Cardiac muscle cell (in vitro differentiated cells and primary cell): ENCODE measurements around the gene FAM237B. TPM values are rescaled to one million over a fixed set of nuclear protein-coding genes. Genes with fewer than 3 reads are reported as not detected.
A peak's percentile ranks its signal among the peaks of the same experiment; 100 is the strongest.

Source experiments
- DNase-seq, 2 donors: peaks; one replicate each; pipeline versions ENCODE4 v3.0.0 to v3.0.0-alpha.2; 2010 to 2017; ENCODE audit warnings: low read depth in 1 of 2, low spot score in 1 of 2
- H3K27ac ChIP-seq: fragments of 200-600 bp; sonication (generic); 2 replicates; pipeline ENCODE4 v1.5.1; 2016
- H3K27me3 ChIP-seq: fragments of 200-600 bp; sonication (generic); 2 replicates; pipeline ENCODE4 v1.6.0; 2016; ENCODE audit warnings: control low read depth
- H3K36me3 ChIP-seq: fragments of 200-600 bp; sonication (generic); 2 replicates; pipeline ENCODE4 v1.5.1; 2016; ENCODE audit warnings: control low read depth
- H3K4me1 ChIP-seq: fragments of 200-600 bp; sonication (generic); 2 replicates; pipeline ENCODE4 v1.8.1; 2017; ENCODE audit warnings: low read depth, mild to moderate bottlenecking, mixed run types
- H3K4me3 ChIP-seq: fragments of 200-600 bp; sonication (generic); 2 replicates; pipeline ENCODE4 v1.5.1; 2016; ENCODE audit warnings: mild to moderate bottlenecking
- H3K9me3 ChIP-seq: fragments of 200-600 bp; sonication (generic); 2 replicates; pipeline ENCODE4 v1.5.1; 2017; ENCODE audit warnings: low read depth, mild to moderate bottlenecking, control low read depth
- polyA plus RNA-seq: library from polyadenylated mRNA; unstranded; fragments of >200 nt; fragmentation: Nextera tagmentation; extraction: Ambion mirVana; gene quantifications from 2 replicates; pipeline ENCODE4 v1.2.1, GENCODE V29; 2016
- total RNA-seq: library from RNA; depleted of rRNA; stranded (reverse); fragments of >200 nt; gene quantifications from 2 replicates; pipeline ENCODE4 v1.2.3, GENCODE V29; 2016
- TF ChIP-seq, protein P1 (sequence below): IDR thresholded peaks from 2 replicates; pipeline ENCODE4 v1.5.1; 2012; ENCODE audit warnings: low read depth, mild to moderate bottlenecking, low read length

Gene FAM237B
- total and polyA plus RNA-seq, 2 experiments from 2014 or later = not detected

DNA sequence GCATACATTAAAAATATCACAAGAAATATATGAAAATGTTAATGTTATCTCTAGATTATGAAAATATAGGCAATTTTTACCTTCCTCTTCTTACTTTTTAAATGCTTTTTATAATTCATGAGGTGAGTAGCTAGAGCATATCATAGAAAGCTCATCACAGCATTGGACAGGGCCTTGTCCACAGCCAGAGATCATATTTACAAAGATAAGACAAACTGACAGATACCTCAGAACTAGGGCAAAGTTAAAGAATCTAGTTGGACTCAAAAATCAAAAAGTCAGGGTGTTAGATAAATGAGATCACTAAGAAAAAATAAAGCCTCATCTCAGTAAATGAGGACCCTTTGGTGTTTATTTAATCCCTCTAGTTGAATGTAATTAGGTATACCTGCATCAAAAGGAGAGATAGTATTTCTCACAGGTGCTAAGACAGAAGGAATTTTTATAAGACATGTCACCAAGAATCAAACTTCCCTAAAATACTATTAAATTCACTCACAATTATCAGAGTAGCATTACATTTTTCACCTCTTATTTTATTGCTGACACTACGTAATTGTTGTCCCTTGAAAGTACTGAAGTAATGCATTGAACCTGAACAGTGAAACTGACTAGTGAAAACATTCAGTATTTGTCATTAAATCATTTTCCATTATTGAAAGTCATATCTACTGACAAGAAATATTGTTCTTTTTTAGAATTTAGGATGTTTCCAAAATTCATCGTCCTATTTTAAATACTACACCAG is 50.5 kb downstream of the FAM237B start:
- Histone ChIP-seq H3K4me1 (no peaks in the 10 kb centered on the region), H3K9me3 (no peaks in the 10 kb centered on the region), H3K27ac (no peak overlapping the region), H3K36me3 (no peaks in the 10 kb centered on the region), H3K4me3 (no peak overlapping the region), H3K27me3 (no peaks in the 10 kb centered on the region)
- TF ChIP-seq, protein P1, sequence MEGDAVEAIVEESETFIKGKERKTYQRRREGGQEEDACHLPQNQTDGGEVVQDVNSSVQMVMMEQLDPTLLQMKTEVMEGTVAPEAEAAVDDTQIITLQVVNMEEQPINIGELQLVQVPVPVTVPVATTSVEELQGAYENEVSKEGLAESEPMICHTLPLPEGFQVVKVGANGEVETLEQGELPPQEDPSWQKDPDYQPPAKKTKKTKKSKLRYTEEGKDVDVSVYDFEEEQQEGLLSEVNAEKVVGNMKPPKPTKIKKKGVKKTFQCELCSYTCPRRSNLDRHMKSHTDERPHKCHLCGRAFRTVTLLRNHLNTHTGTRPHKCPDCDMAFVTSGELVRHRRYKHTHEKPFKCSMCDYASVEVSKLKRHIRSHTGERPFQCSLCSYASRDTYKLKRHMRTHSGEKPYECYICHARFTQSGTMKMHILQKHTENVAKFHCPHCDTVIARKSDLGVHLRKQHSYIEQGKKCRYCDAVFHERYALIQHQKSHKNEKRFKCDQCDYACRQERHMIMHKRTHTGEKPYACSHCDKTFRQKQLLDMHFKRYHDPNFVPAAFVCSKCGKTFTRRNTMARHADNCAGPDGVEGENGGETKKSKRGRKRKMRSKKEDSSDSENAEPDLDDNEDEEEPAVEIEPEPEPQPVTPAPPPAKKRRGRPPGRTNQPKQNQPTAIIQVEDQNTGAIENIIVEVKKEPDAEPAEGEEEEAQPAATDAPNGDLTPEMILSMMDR = no peak
- DNase-seq = no peak

DNA sequence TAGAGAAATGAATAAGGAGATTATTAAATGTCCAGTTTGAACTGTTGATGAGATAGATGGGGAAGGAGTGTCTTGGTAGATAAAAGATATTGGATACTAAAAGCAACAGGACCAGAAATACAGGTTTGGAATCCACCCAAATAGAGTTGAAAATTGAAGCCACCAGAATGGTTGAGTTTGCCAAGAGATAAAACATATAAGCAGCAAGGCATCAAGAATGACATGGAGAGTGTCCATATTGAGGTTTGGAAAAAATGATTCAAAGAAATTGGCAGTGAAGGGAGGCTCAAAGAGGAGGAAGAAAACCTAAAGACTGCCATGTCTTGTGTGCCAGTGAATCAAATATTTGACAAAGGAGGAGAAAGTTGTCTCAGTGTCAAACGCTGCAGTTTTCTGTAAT is 51.9 kb downstream of the FAM237B start:
- Histone ChIP-seq H3K4me1 (no peaks in the 10 kb centered on the region), H3K27ac (no peak overlapping the region), H3K9me3 (no peaks in the 10 kb centered on the region), H3K36me3 (no peaks in the 10 kb centered on the region), H3K4me3 (no peak overlapping the region), H3K27me3 (no peaks in the 10 kb centered on the region)
- DNase-seq = peak in 1 of 2 donors; percentile 17
- TF ChIP-seq, protein P1 = no peak

DNA sequence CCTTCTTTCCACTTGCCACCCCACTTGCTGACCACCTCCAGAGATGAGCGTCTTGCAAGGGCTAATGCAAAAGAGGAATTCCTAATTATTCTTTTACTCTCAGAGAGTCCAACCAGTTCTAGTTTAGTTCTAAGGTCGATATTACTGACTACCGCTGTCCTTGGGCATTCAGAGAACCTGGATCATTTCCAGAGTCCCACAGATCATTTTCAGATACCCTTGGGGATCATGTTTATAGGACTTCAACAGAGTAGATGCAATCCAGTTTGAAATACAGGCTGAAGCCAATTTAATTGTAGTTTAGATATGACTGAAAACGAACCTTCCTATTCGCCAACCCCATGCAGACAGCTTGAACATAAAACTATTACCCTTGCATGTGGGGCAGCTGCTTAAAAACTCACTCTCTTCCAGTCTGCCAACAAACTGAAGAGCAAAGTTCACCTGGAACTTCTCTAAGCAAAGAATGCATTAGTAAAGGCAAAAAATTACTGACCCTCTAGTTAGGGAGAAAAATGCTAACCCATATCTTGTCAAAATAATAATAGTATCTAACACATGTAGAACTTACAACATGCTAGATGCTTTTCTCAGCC is 53.7 kb downstream of the FAM237B start:
- no peaks in the 10 kb centered on the region for H3K4me1 ChIP-seq
- H3K9me3 ChIP-seq = no peaks in the 10 kb centered on the region
- H3K27me3 ChIP-seq = no peaks in the 10 kb centered on the region
- H3K27ac ChIP-seq = no peak overlapping the region
- TF ChIP-seq, protein P1 = no peak
- no peak for DNase-seq
- H3K4me3 ChIP-seq = no peak overlapping the region
- no peaks in the 10 kb centered on the region for H3K36me3 ChIP-seq

DNA sequence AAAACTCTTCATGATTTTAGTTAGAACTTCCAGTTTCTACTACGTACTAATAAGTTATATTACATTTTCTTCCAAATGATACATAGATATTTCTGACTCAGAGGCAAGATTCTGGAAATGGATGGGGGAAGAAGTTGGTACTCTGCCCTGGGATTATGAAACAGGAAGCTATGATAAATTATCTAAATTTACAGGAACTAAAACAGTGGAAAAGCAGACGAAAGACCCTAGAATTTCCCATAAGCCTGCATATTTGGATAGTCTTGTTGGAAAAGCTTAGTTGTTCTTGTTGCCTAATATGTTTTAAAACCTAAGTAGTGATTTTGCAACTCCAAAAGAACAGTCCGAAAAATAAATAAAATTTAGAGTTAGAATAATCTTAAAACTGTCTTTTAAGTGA is 54.3 kb downstream of the FAM237B start:
- Histone ChIP-seq H3K27ac (no peak overlapping the region), H3K4me1 (no peaks in the 10 kb centered on the region), H3K9me3 (no peaks in the 10 kb centered on the region), H3K36me3 (no peaks in the 10 kb centered on the region), H3K27me3 (no peaks in the 10 kb centered on the region), H3K4me3 (no peak overlapping the region)
- peak in 1 of 2 donors; percentile 94 for DNase-seq
- TF ChIP-seq, protein P1 = no peak

Other genes starting within 250 kb of the FAM237B start
- gene STEAP1, start 166.8 kb downstream of the FAM237B start, total RNA-seq = not detected in 2 replicates
- not detected in 2 replicates for gene STEAP1, start 166.8 kb downstream of the FAM237B start, polyA plus RNA-seq
- gene STEAP2, start 109.6 kb downstream of the FAM237B start, total RNA-seq = 2.9 and 3.4 TPM in 2 replicates
- 2.0 and 2.1 TPM in 2 replicates for gene STEAP2, start 109.6 kb downstream of the FAM237B start, polyA plus RNA-seq
- 4.3 and 19.2 TPM in 2 replicates for gene CFAP69, start 76.1 kb downstream of the FAM237B start, total RNA-seq
- gene CFAP69, start 76.1 kb downstream of the FAM237B start, polyA plus RNA-seq = 2.5 and 3.9 TPM in 2 replicates
- 5.4 and 5.5 TPM in 2 replicates for gene GTPBP10, start 25.4 kb upstream of the FAM237B start, total RNA-seq
- gene GTPBP10, start 25.4 kb upstream of the FAM237B start, polyA plus RNA-seq = 11.2 and 12.7 TPM in 2 replicates
- gene CLDN12, start 82.2 kb upstream of the FAM237B start, total RNA-seq = 24.6 and 25.8 TPM in 2 replicates
- gene CLDN12, start 82.2 kb upstream of the FAM237B start, polyA plus RNA-seq = 23.7 and 31.8 TPM in 2 replicates
- not detected in 2 replicates for gene PTTG1IP2, start 148.3 kb upstream of the FAM237B start, total RNA-seq
- gene PTTG1IP2, start 148.3 kb upstream of the FAM237B start, polyA plus RNA-seq = not detected in 2 replicates